ENCODE data around the gene LEP. TPM values are rescaled to one million over a fixed set of nuclear protein-coding genes. Genes with fewer than 3 reads are reported as not detected.
"Not testable (repeated sequence)": the region's sequence is repeated elsewhere in the genome, so short reads cannot be mapped to it uniquely, and the experiment has no call there.

LEP gene
- total RNA-seq, 1 donor from 2014 or later: 0.30 TPM

GRCh38 chr7:128266529-128266882 lies 25.4 kb downstream of the LEP start:
- no peak for DNase-seq (ENCODE audit: low spot score)
- intact Hi-C loops (cut with DNase I): no loop called here

- intact Hi-C loops (cut with DNase I): no loop called here
- no peak for DNase-seq (ENCODE audit: low spot score)
Observed at GRCh38 chr7:128266883-128267594, 26.0 kb downstream of the LEP start.

- intact Hi-C loops (cut with DNase I): no loop called here
Observed at GRCh38 chr7:128267595-128267924, 26.5 kb downstream of the LEP start.

GRCh38 chr7:128268233-128268632 lies 27.2 kb downstream of the LEP start:
- intact Hi-C loops (cut with DNase I): no loop called here
- no peak for DNase-seq (ENCODE audit: low spot score)

More at GRCh38 chr7:128267595-128267924, 26.5 kb downstream of the LEP start:
- no peak for DNase-seq (ENCODE audit: low spot score)

- no peak for DNase-seq (ENCODE audit: low spot score)
- intact Hi-C loops (cut with DNase I): no loop called here
Observed at GRCh38 chr7:128270826-128271272, 29.8 kb downstream of the LEP start.

GRCh38 chr7:128271471-128271941 lies 30.4 kb downstream of the LEP start:
- DNase-seq (ENCODE audit: low spot score): no peak
- intact Hi-C loops (cut with DNase I): no loop called here

GRCh38 chr7:128271942-128272481 lies 30.9 kb downstream of the LEP start:
- no peak for DNase-seq (ENCODE audit: low spot score)
- intact Hi-C loops (cut with DNase I): no loop called here

GRCh38 chr7:128274246-128274883 lies 33.3 kb downstream of the LEP start:
- no peak for DNase-seq (ENCODE audit: low spot score)
- intact Hi-C loops (cut with DNase I): no loop called here

- no peak for DNase-seq (ENCODE audit: low spot score)
- intact Hi-C loops (cut with DNase I): no loop called here
Observed at GRCh38 chr7:128274884-128275603, 34.0 kb downstream of the LEP start.

- DNase-seq (ENCODE audit: low spot score): no peak
- intact Hi-C loops (cut with DNase I): no loop called here
Observed at GRCh38 chr7:128275681-128276080, 34.6 kb downstream of the LEP start.

GRCh38 chr7:128278366-128278765 lies 37.3 kb downstream of the LEP start:
- intact Hi-C loops (cut with DNase I): no loop called here
- DNase-seq (ENCODE audit: low spot score): no peak

GRCh38 chr7:128279124-128279713 lies 38.1 kb downstream of the LEP start:
- no peak for DNase-seq (ENCODE audit: low spot score)
- intact Hi-C loops (cut with DNase I): no loop called here

- intact Hi-C loops (cut with DNase I): not testable (repeated sequence)
Observed at GRCh38 chr7:128280451-128280850, 39.4 kb downstream of the LEP start.

GRCh38 chr7:128281605-128282380 lies 40.7 kb downstream of the LEP start:
- intact Hi-C loops (cut with DNase I): no loop called here
- no peak for DNase-seq (ENCODE audit: low spot score)

More at GRCh38 chr7:128280451-128280850, 39.4 kb downstream of the LEP start:
- not testable (repeated sequence) for DNase-seq (ENCODE audit: low spot score)

GRCh38 chr7:128284102-128284501 lies 43.0 kb downstream of the LEP start:
- no peak for DNase-seq (ENCODE audit: low spot score)
- intact Hi-C loops (cut with DNase I): no loop called here

- intact Hi-C loops (cut with DNase I): no loop called here
- no peak for DNase-seq (ENCODE audit: low spot score)
Observed at GRCh38 chr7:128287556-128287955, 46.5 kb downstream of the LEP start.

GRCh38 chr7:128298004-128298403 lies 56.9 kb downstream of the LEP start:
- intact Hi-C loops (cut with DNase I); DNase-seq (ENCODE audit: low spot score): not testable (repeated sequence)

- no peak for DNase-seq (ENCODE audit: low spot score)
- intact Hi-C loops (cut with DNase I): no loop called here
Observed at GRCh38 chr7:128299109-128299607, 58.1 kb downstream of the LEP start.

- no peak for DNase-seq (ENCODE audit: low spot score)
- intact Hi-C loops (cut with DNase I): no loop called here
Observed at GRCh38 chr7:128302139-128302538, 61.1 kb downstream of the LEP start.

All from cardiac septum (tissue), 1 donor.